Right forelimb (tissue), 1 donor: ENCODE data around the gene COL4A1.

Source experiments
- DNase-seq: peaks from one replicate; pipeline ENCODE4 v3.0.0-alpha.2; 2018

The COL4A1 gene

DNA sequence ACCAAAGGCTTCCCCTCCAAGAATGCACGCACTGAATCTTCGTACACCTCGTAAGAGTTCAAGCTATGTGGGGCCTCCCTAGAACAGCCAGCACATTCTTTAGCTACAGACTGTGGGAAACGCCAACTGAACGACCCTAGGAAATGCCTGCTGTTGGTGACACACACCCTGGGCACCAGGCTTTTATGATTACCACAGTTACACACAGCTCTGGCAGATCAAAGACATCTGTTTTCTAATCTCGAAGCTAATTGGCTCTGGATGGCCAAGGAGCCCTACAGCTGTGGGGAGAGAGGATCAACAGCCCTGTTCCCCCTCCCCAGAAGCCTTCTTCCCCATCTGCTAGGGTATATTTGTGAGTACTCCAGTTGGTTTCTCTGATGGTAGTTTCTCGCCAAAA is 123.0 kb downstream of the COL4A1 start:
- no peak for DNase-seq

DNA sequence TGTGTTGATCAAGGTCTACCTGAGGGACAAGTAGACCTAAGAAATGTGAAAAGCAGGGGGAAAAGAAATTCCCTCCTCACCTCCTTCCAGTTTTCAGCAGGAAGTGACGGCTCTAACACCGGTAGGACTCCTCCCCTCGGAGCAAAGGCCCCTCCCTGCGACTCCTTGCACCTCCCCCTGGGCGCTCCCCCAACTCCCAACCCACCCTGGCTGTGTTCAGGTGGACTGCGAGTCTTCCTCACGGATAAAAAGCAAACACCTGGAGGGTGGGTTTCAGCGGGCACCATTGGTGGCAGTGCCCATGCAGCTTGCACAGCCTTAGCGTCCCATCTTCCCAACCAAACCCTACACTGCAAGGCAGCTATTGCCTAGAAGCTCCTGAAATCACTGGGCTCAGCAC is 124.5 kb downstream of the COL4A1 start:
- DNase-seq, result no peak

DNA sequence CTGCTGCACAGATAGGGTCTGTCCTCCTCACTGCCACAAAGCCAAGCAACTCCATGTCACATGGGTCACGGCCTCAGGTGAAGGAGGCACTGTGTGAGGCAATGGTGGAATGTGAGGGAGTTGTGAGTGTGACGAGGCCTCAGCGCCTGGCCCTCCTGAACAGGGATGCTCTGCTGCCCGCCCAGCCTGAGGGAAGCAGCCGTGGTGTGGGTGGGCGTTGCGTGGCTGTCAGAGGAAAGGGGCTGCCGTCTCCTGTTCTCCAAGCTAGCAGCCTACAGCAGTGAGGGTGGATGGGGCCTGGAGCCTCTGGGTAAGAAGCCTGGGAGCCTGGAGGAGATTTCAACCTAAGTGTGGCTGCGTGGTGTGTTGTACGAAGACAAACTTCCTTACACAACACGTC is 125.0 kb downstream of the COL4A1 start:
- no peak for DNase-seq

DNA sequence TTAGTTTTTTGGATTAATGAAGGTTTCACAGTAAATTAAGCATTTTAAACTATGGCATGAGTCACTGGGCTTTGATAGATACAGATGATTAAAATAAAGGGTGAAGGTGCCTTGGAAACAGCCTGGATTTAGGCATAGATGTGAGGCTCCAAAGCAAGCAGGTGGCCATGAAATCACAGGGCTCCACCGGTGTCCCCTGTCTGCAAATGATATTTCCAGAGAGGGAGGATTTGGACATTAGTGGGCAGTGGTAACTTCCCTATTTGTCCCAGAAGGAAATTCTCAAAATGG is 127.2 kb downstream of the COL4A1 start:
- DNase-seq, result no peak

DNA sequence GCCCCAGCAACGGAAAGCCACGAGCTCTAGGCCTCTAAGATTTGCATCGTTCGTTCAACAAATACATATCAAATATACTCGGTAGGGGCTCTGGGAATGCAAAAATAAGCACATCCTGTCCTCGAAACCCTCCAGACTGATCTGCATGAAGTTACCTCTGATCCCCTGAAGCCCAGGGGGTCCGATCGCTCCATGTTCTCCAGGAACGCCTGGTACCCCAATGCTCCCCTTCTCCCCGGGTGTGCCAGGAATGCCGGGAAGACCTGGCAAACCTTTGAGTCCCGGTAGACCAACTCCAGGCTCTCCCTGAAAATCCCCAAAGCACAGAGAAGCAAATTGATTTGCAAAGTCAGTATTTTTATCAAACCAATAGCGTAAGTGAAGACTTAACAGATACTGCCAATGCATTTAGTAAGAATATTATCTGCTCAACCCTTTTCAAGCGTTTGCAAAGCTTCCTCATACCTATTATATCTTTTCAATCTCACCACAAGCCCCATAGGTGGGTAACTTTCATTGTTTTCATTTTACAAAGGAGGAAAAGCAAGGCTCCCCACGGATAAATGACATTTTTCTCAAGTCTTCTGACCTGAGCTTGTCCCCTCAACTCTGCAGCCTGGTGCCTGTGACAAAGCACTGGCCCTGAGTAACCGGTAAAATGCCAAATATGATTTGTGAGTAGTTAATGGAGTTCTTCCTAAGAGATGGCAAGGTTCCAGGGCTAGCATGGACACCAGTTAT is 127.7 kb downstream of the COL4A1 start:
- no peak for DNase-seq

DNA sequence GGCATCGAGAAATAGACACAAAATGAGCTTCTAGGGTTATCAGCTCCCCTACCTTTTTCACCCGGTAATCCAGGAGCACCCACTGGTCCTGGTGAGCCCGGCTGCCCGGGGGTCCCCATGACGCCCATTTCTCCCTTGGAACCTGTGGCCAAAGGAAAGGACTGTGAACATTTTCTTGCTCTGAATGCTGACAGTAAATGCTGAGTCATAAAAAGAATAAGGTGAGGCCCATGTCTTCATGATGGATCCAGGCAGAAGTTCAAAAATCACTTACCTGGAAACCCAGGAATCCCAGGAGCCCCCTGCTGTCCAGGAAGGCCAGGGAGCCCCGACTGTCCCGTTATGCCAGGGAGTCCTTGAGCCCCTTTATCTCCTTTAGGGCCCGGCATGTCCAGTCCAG is 129.2 kb downstream of the COL4A1 start:
- no peak for DNase-seq

DNA sequence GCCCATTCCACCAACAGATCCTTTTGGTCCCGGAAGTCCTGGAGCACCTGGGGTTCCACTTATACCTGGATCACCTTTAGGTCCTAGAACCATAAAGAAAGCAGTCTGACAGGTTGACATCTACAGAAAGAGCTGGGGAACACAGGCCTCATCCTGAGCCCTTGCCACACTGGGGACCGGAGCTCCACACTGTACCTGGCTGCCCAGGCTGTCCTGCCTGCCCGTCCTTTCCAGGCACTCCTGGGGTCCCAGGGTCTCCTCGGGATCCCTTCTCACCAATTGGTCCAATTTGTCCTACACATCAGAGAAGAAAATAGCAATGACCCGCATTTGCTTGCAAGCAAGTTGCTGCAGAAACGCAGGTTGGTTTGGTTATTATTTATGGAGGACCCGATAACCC is 130.5 kb downstream of the COL4A1 start:
- DNase-seq, result no peak

DNA sequence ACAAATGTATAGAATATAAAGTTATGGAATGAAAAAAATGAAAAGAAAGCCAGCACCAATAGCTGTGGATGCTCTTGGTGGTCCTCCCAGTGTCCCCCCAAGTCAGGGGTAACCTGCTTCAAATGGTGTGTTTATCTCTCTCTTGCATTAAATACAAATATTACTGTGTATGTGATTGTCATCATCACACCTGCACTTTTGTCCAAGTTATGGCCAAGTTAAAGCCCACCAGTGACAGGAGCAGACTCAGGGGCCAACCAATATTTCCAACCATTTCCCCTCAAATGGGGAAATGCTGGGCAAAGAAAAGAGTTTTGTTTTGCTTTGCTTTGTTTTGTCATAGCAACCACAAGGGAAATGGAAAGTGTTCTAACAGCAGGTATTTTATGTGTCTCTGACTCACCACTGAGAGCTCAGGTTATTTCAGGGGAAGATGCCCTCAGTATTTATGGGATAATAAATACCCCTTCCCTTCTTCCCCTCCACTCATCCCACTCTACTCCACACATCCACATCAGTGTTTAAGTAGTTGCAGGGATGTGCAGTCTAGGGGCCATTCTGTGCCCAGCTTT is 133.6 kb downstream of the COL4A1 start:
- DNase-seq, result no peak

DNA sequence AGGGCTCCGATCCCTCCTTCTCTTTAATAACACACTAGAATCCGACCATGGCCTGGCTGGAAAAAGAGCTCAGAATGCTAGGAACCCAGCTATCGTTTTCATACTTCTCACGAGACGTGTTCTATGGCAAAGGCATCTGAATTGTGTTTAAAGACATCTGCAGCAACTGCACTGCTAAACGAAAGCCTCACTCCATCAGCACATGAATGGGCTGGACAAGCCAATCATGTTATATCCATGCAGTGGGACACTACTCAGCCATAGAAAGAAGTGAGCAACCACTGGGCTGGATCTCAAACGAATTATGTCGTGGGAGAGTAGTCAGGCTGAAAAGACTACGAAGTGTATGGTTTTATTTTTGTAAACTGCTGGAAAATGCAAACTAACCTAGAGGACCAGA is 136.1 kb downstream of the COL4A1 start:
- no peak for DNase-seq

DNA sequence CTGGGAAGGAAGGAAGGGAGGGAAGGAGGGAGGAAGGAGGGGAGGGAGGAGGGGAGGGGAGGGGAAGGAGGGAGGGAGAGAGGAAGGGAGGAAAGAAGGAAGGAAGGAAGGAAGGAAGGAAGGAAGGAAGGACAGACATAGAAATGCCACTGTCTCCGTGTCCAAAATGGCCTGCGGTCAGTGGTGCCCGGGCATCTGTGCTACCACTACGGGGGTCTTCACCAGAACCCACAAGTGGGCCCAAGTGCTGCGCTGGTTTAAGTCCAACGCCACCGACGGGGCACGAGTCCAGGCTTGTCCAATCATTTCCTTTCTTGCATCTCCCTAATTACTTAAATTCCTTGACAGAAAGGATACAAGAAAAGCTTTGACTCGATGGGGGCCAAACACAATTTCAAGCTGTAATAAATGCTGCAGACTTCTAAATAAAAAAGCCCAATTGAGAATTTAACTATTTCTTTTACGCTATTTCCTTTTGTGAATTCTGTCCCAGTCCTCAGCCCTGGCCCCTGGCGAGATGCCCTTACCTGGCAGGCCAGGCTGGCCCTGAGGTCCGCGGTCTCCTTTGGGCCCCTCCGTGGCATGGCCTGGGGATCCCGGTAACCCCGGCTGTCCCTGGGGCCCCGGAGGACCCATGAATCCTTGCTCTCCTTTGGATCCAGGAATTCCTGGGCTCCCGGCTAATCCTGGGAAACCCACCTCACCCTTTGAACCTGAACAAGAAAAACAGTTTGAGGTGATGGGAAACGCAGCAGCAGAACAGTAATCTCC is 136.8 kb downstream of the COL4A1 start:
- DNase-seq, result no peak

DNA sequence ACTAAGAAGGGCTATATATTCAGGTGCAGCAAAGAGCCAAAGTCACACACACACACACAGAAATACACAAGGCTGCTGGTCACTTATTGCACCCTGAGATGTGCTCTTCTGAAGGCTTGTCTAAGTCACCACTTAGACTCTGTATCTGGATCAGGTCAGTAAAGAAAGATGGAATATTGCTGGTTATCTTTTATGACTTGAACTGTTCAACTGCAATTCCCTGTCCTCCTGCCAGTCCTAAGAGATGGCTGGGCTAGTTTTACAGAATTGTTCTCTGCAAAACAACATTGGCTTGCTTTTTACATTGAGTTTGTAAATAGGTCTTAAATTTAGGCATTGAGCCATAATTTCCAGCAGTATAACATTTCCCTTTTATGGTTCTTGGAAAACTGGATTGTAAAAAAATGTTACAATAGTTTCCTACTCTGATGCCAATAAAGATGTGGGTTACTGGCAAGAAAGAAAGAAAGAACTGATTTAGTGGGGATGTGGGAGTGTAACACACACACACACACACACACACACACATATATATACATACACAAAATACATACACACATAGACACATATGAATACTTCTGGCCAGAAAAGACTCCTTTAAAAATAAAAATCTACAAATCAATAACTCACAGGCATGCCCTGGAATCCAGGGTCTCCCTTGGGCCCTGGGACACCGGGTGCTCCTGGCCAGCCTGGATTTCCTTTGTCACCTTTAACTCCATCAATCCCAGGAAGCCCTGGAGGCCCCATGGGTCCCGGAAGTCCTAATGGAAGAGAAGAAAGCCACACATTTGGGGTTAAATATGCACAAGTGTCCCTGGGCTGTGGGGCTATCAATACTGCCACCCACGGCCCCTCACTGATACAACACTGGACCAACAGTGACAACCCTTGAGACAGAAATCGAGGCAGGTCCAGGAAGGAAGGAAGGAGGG is 137.7 kb downstream of the COL4A1 start:
- no peak for DNase-seq

DNA sequence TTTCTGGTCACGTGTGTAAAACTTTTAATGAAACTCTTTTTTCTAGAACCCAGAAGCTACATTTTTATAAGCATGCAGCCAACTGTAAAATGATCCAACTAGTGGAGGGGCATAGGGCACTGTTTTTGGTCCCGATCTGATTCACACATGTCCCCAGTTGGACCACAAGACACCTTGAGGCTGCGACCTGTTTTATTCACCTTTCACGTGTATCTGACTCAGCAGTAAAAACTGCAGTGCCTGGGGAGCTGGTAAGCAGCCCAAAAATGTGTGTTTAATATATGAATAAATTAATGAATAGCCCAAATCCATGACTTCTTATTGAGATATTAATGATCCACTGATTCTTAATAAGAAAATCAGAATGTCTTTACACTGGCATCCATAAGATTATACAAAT is 140.4 kb downstream of the COL4A1 start:
- DNase-seq, result no peak

DNA sequence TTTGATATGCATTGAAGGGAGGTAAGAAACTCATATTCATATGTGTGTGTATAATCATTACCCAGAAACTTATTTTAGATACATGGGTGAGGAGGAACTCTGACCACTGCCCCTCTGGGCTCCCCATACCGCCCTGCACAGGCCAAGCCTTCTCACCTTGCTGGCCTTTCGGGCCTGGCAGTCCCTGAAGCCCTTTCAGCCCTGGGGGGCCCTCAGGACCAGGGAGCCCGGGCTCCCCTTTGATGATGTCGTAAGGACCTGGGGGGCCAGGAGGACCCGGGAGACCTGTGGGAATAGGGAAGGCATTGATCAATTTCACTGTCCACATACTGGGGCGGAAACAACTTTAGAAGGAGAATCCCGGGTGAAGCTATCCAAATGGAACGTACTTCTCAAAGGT is 142.3 kb downstream of the COL4A1 start:
- DNase-seq, result no peak

DNA sequence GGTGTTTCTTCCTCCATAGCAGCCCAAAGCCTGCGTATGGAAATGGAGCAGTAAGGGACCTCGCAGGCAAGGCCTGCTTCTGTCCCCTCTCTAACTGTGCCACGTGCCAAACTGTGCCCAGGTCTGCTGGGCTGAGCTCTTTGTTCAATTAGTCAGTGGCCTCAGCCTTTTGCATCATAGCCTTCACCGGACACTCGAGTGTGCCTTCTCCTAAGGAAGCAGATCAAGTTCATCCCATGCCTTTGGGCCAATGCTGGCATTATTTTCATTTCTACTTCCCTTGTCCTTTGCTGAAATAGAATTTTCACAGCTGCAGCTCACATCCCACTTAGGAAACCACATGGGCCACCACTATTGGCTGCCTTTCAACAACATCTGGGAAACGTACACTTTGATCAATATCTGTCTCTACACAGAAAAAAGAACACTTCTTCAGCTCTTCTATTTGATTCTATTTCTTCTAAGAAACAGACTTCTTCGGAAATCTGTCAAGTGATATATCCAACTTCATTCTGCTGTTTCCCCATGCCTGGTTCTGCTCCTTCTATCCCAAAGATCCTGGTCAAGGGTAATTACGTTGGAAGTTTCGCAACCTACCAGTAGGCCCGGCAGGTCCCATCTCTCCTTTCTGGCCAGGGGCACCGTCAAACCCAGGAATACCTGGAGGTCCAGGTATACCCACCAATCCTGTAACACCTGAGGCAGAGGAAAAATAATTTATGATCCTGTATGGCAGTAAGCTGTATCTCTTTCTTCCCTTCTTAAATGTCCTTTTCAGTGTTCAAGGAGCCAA is 143.9 kb downstream of the COL4A1 start:
- no peak for DNase-seq

DNA sequence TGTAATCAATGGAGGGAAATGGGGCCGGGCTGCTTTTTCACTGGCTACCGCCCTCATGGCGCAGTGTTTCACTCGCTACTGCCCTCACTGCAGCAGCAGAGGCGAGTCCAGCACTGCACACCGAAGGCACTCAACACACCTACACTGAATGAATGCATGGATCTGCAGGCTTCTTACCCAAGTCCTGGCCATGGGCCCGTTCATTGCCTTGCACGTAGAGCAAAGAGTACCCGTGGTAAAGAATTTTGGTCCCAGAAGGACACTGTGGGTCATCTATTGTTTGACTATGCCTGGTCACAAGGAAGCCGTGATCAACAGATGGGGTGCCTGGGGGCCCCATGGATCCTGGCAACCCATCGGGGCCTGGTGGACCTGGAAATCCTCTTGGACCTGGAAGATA is 144.9 kb downstream of the COL4A1 start:
- DNase-seq, result no peak

DNA sequence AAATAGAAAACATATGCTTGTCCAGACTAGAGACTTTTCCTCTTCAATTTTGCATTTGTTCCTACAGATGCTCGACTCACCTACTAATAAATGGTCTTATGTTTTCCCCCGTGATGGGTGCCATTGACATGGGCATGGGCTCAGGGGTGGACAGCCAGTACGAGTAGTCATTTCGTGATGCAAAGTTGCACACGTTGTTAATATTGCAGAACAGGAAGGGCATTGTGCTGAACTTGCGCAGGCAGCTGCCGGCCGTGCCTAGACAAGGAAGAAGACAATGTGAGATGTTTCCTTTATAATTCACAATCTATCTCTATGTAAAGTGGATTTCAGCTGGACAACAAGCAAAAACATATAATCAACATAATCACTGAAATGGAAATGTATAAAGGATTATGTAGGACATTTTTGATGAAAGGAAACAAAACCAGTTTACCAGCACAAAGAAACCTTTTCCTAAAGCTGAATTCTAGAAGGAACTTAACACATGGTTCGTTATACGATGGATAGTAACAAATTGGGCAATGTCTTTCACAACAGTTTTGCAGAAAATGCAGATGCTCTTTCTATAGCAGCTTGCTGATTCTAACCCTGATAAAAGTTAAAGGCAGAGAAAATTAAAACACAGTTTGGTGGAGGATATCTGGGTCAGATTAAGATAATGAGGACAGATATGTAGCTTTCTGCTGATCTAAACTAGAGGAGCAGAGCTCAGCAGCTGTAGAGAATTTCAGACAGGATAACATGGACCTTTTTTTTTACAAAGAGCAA is 145.7 kb downstream of the COL4A1 start:
- no peak for DNase-seq

DNA sequence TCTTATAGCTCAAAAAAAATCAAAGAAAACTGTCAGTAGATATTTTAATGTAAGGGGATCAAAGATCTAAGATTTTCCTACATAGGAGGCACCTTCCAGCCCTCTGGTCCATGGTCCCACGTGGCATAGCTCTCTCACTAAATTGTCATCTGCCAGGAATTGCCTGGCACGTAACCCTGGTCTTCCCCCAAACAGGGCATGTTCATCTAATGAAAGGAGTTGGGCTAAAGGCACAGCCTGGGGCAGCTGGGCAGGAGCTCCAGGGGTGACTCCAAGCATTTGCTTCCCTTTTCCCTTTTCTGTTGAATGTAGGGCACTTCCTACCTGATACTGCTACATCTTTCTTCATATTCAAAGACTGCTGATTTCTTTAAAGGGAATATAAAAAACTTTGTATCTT is 148.7 kb downstream of the COL4A1 start:
- no peak for DNase-seq

DNA sequence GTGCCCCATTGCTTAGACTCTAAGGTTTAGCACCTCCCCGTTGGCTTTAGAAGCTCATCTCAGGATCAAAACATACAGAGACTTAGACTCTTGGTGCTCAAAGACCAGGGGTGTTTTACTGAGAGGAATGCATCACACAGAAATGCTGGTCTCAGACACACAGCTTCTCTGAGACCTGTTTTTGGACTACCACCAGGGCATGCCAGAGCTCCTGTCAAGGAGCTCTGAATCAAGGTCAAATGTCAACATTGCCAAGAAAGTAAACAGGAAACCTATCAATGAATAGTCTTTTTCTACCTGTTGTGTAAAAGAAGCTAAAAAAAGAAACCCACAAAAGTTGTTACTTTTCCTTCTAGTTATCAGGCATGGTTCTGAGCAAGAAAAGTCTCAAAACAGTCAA is 149.2 kb downstream of the COL4A1 start:
- no peak for DNase-seq

DNA sequence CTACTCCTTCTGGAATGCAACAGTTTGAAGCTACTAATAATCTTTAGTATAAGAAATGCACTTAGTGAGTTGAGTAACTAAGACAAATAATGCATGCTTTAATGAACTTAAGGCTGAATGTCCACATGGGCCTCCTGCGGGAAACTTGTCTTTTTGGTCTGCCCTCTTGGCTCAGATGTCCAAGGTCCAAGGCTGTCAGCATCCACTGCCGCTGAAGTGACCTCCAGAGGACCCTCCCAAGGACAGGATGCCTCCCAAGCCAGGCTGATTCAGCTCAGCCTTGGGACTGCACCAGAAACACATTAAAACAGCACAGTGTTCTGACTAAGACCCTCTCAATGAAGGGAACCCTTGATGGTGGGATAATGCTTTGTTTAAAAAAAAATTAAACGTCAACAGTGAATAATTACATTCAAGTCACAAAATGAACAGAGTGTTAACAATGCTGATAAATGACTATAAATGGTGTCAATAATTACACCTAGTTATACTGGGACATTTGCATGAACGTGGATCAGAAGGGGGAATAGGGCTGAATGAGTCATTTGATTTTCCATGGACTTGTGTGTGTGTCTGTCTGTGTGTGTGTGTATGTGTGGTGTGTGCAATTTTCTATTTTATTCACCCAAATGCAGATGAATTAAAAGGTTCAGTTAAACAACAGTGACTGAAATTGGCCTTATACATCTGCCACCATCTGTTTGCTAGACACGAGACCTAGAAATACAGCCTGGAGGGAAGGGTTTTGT is 150.5 kb downstream of the COL4A1 start:
- no peak for DNase-seq

DNA sequence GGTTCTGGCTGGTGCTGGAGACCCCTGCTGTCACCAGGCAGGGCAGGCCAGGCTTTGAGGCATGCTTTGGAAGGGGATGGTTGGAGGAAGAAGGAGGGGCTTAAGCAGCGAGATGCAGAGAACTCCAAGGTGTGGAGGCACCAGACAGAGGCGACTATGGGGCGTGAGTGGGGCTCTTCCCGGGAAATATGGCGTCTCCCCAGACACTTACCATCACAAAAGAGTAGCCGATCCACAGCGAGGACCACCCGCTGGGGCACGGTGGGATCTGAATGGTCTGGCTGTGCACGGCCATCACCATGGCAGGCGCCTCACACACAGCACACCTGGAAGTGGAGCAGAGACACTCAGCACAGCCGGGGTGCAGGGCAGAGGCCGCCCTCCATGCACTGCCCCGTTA is 151.9 kb downstream of the COL4A1 start:
- no peak for DNase-seq

DNA sequence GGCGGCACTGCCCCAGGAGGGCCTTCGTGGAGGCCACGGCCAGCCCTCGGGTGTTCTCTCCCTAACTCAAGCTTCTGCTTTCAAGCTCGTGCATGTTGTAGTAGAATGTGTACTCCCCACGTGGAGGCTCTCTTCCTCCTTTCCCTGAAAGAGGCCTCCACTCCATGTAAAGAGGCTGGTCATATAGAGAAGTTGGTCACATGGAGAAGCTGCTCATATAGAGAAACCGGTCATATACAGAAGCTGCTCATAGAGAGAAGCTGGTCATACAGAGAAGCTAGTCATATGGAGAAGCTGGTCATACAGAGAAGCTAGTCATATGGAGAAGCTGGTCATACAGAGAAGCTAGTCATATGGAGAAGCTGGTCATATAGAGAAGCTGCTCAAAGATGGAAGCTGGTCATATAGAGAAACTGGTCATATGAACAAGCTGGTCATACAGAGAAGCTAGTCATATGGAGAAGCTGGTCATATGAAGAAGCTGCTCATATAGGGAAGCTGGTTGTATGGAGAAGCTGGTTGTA is 152.5 kb downstream of the COL4A1 start:
- no peak for DNase-seq
